GM18858 (cell line): Measurements from ENCODE around the gene PTCSC3.

ENCODE experiments used
- ATAC-seq: cut with Tn5 transposase; IDR thresholded peaks from one replicate; pipeline ENCODE4 v1.9.1; 2021; ENCODE audit not compliant: unreplicated experiment

The PTCSC3 gene

GRCh38 chr14:36176524-36176923 is at the start of gene PTCSC3:
TSS of gene PTCSC3 (minus strand) at chr14:36176722.
- no peak for ATAC-seq

GRCh38 chr14:36226164-36226563 is 49.6 kb upstream of the PTCSC3 start:
- ATAC-seq, result no peak

GRCh38 chr14:36224176-36224575 is 47.7 kb upstream of the PTCSC3 start:
- ATAC-seq, result no peak

GRCh38 chr14:36223558-36223957 is 47.0 kb upstream of the PTCSC3 start:
- ATAC-seq, result no peak

- no peak for ATAC-seq
Observed at GRCh38 chr14:36222952-36223468, 46.5 kb upstream of the PTCSC3 start.

GRCh38 chr14:36222337-36222736 is 45.8 kb upstream of the PTCSC3 start:
- no peak for ATAC-seq

GRCh38 chr14:36221112-36221511 is 44.6 kb upstream of the PTCSC3 start:
- ATAC-seq, result no peak

GRCh38 chr14:36217732-36218131 is 41.2 kb upstream of the PTCSC3 start:
- no peak for ATAC-seq

GRCh38 chr14:36217027-36217426 is 40.5 kb upstream of the PTCSC3 start:
- no peak for ATAC-seq

GRCh38 chr14:36215217-36215598 is 38.7 kb upstream of the PTCSC3 start:
- no peak for ATAC-seq

- ATAC-seq, result no peak
Observed at GRCh38 chr14:36214476-36215216, 38.1 kb upstream of the PTCSC3 start.

- no peak for ATAC-seq
Observed at GRCh38 chr14:36212987-36213386, 36.5 kb upstream of the PTCSC3 start.

- no peak for ATAC-seq
Observed at GRCh38 chr14:36212577-36212976, 36.1 kb upstream of the PTCSC3 start.

- no peak for ATAC-seq
Observed at GRCh38 chr14:36208690-36209278, 32.3 kb upstream of the PTCSC3 start.

- no peak for ATAC-seq
Observed at GRCh38 chr14:36207500-36207899, 31.0 kb upstream of the PTCSC3 start.

- no peak for ATAC-seq
Observed at GRCh38 chr14:36204461-36205073, 28.0 kb upstream of the PTCSC3 start.

GRCh38 chr14:36198378-36198777 is 21.9 kb upstream of the PTCSC3 start:
- no peak for ATAC-seq

- ATAC-seq, result no peak
Observed at GRCh38 chr14:36194663-36195062, 18.1 kb upstream of the PTCSC3 start.

- no peak for ATAC-seq
Observed at GRCh38 chr14:36192530-36192929, 16.0 kb upstream of the PTCSC3 start.

GRCh38 chr14:36183402-36183801 is 6.9 kb upstream of the PTCSC3 start:
- no peak for ATAC-seq

- no peak for ATAC-seq
Observed at GRCh38 chr14:36181417-36181816, 4.9 kb upstream of the PTCSC3 start.

GRCh38 chr14:36177489-36177888 is 967 bp upstream of the PTCSC3 start:
- no peak for ATAC-seq
